ENCODE results near the gene LRIG2. TPM values are rescaled to one million over a fixed set of nuclear protein-coding genes. Genes with fewer than 3 reads are reported as not detected.

Gene LRIG2
- total and polyA plus RNA-seq, 2 donors (not counting 1 experiment from before 2014, with no cell fraction given) = 9.4 to 14.7 TPM

DNA sequence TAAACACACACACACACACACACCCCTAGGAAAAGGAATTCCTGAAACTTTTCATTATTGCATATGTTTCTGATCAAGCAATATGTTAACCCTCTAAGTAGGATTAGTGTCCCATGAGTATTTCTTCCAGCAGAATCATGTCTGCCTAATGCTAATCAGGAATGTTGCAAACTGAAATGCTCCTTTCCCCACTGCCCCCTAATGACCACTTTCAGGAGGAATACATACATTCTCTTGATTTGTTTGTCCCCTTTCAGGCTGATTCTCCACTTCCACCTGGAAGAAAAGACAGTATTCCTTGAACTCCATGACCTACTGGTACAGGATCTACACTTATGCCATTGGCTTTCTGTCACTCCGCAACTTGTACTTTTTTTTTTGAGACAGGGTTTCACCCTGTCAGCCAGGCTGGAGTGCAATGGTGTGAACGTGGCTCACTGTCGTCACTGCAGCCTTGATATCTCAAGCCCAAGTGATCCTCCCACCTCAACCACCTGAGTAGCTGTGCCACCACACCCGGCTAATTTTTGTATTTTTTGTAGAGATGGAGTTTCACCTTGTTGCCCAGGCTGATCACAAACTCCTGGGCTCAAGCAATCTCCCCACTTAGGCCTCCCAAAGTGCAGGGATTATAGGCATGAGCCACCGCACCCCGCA lies 56.7 kb downstream of the LRIG2 start:
- no peak overlapping the region for H3K9ac ChIP-seq (ENCODE audit: insufficient read depth, low read length)
- no peak for TF ChIP-seq EZH2 (IDR thresholded peaks at IDR 0.05; ENCODE audit: low read length, missing control alignments)
- TF ChIP-seq, protein P1, sequence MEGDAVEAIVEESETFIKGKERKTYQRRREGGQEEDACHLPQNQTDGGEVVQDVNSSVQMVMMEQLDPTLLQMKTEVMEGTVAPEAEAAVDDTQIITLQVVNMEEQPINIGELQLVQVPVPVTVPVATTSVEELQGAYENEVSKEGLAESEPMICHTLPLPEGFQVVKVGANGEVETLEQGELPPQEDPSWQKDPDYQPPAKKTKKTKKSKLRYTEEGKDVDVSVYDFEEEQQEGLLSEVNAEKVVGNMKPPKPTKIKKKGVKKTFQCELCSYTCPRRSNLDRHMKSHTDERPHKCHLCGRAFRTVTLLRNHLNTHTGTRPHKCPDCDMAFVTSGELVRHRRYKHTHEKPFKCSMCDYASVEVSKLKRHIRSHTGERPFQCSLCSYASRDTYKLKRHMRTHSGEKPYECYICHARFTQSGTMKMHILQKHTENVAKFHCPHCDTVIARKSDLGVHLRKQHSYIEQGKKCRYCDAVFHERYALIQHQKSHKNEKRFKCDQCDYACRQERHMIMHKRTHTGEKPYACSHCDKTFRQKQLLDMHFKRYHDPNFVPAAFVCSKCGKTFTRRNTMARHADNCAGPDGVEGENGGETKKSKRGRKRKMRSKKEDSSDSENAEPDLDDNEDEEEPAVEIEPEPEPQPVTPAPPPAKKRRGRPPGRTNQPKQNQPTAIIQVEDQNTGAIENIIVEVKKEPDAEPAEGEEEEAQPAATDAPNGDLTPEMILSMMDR (conservative IDR thresholded peaks at IDR 0.05 in 1 of 2, IDR thresholded peaks at IDR 0.05 in 1 of 2; ENCODE audit: low read depth in 1 of 2, low read length in 2 of 2) = no peak
- no peaks in the 10 kb centered on the region for H3K79me2 ChIP-seq (ENCODE audit: control insufficient read depth, insufficient read depth, low read length)
- H3K27ac ChIP-seq (ENCODE audit: insufficient read depth, low read length) = no peak overlapping the region
- no peaks in the 10 kb centered on the region for H3K9me3 ChIP-seq (ENCODE audit: control insufficient read depth, insufficient read depth, low read depth, low read length)
- no peaks in the 10 kb centered on the region for H4K20me1 ChIP-seq (ENCODE audit: control insufficient read depth, extremely low read depth, insufficient read depth, low read length)
- H3K4me2 ChIP-seq (ENCODE audit: extremely low read depth, insufficient read depth, low read length) = no peak overlapping the region
- H2AFZ ChIP-seq (ENCODE audit: low read length) = no peak overlapping the region
- H3K27me3 ChIP-seq (ENCODE audit: control insufficient read depth, insufficient read depth, low read length) = no peaks in the 10 kb centered on the region
- H3K4me1 ChIP-seq (ENCODE audit: control insufficient read depth, extremely low read depth, insufficient read depth, low read length) = no peaks in the 10 kb centered on the region
- H3K36me3 ChIP-seq (ENCODE audit: control insufficient read depth, insufficient read depth, low read length) = peaks cover 2% of the 10 kb centered on the region
- DNase-seq (ENCODE audit: low read depth in 2 of 2) = no peak
- no peak overlapping the region for H3K4me3 ChIP-seq (replicated peaks in 1 of 4; ENCODE audit: control extremely low read depth in 1 of 4, insufficient read depth in 1 of 4, low read depth in 3 of 4, low read length in 4 of 4)

DNA sequence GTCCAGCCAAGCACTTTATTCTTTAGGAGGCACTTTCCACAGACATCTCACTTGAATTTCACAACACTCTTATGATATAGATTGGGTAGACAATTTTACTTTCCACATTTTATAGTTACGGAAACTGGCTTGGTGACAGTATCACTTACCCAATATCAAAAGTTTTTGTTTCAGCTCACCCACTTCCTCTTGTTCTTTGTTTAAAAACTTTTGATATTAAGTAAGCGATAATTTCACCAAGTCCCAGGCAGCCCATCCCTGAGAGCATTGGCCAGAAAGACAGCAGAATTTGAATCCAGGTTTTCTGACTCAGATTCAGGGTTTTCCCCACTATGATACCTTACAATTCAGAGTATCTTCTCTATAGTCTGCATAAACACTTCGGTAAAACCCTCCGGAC lies 60.0 kb downstream of the LRIG2 start:
- no peak overlapping the region for H3K9ac ChIP-seq (ENCODE audit: insufficient read depth, low read length)
- H3K4me2 ChIP-seq (ENCODE audit: extremely low read depth, insufficient read depth, low read length) = no peak overlapping the region
- no peaks in the 10 kb centered on the region for H3K27me3 ChIP-seq (ENCODE audit: control insufficient read depth, insufficient read depth, low read length)
- H3K9me3 ChIP-seq (ENCODE audit: control insufficient read depth, insufficient read depth, low read depth, low read length) = no peaks in the 10 kb centered on the region
- H3K4me1 ChIP-seq (ENCODE audit: control insufficient read depth, extremely low read depth, insufficient read depth, low read length) = no peaks in the 10 kb centered on the region
- no peak for DNase-seq (ENCODE audit: low read depth in 2 of 2)
- no peak overlapping the region for H3K4me3 ChIP-seq (replicated peaks in 1 of 4; ENCODE audit: control extremely low read depth in 1 of 4, insufficient read depth in 1 of 4, low read depth in 3 of 4, low read length in 4 of 4)
- no peaks in the 10 kb centered on the region for H3K79me2 ChIP-seq (ENCODE audit: control insufficient read depth, insufficient read depth, low read length)
- TF ChIP-seq, protein P1 (conservative IDR thresholded peaks at IDR 0.05 in 1 of 2, IDR thresholded peaks at IDR 0.05 in 1 of 2; ENCODE audit: low read depth in 1 of 2, low read length in 2 of 2) = no peak
- TF ChIP-seq EZH2 (IDR thresholded peaks at IDR 0.05; ENCODE audit: low read length, missing control alignments) = no peak
- H4K20me1 ChIP-seq (ENCODE audit: control insufficient read depth, extremely low read depth, insufficient read depth, low read length) = no peaks in the 10 kb centered on the region
- H3K36me3 ChIP-seq (ENCODE audit: control insufficient read depth, insufficient read depth, low read length) = no peaks in the 10 kb centered on the region
- H3K27ac ChIP-seq (ENCODE audit: insufficient read depth, low read length) = no peak overlapping the region
- no peak overlapping the region for H2AFZ ChIP-seq (ENCODE audit: low read length)

DNA sequence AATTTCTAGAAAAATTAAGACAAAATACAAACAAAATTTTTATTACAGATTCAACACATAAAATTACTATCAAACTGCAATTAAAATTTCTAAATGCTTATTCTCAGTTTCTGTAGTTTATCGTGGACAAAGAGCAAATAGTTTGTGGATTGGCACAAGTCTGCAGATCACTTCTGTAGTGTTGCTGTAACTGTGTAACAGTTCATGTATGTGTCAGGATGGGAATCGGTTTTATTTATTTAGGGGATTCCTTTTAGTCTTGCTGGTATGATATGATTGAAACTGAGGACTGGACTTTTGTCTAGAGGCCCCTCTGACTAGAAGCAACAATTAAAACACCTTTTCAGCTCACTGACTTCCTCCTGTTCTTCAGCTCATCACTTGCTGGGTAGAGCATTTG lies 60.8 kb downstream of the LRIG2 start:
- no peaks in the 10 kb centered on the region for H3K36me3 ChIP-seq (ENCODE audit: control insufficient read depth, insufficient read depth, low read length)
- no peaks in the 10 kb centered on the region for H3K79me2 ChIP-seq (ENCODE audit: control insufficient read depth, insufficient read depth, low read length)
- H3K27me3 ChIP-seq (ENCODE audit: control insufficient read depth, insufficient read depth, low read length) = no peaks in the 10 kb centered on the region
- H4K20me1 ChIP-seq (ENCODE audit: control insufficient read depth, extremely low read depth, insufficient read depth, low read length) = no peaks in the 10 kb centered on the region
- no peak overlapping the region for H3K9ac ChIP-seq (ENCODE audit: insufficient read depth, low read length)
- no peak for DNase-seq (ENCODE audit: low read depth in 2 of 2)
- TF ChIP-seq EZH2 (IDR thresholded peaks at IDR 0.05; ENCODE audit: low read length, missing control alignments) = no peak
- TF ChIP-seq, protein P1 (conservative IDR thresholded peaks at IDR 0.05 in 1 of 2, IDR thresholded peaks at IDR 0.05 in 1 of 2; ENCODE audit: low read depth in 1 of 2, low read length in 2 of 2) = no peak
- H3K4me1 ChIP-seq (ENCODE audit: control insufficient read depth, extremely low read depth, insufficient read depth, low read length) = no peaks in the 10 kb centered on the region
- no peak overlapping the region for H3K4me2 ChIP-seq (ENCODE audit: extremely low read depth, insufficient read depth, low read length)
- no peak overlapping the region for H3K27ac ChIP-seq (ENCODE audit: insufficient read depth, low read length)
- H2AFZ ChIP-seq (ENCODE audit: low read length) = no peak overlapping the region
- no peak overlapping the region for H3K4me3 ChIP-seq (replicated peaks in 1 of 4; ENCODE audit: control extremely low read depth in 1 of 4, insufficient read depth in 1 of 4, low read depth in 3 of 4, low read length in 4 of 4)
- H3K9me3 ChIP-seq (ENCODE audit: control insufficient read depth, insufficient read depth, low read depth, low read length) = no peaks in the 10 kb centered on the region
